22Rv1 (cell line): ENCODE data around the gene PRDM16.
"Not testable (repeated sequence)": the region's sequence is repeated elsewhere in the genome, so short reads cannot be mapped to it uniquely, and the experiment has no call there.

ENCODE experiments used
- ZFX ChIP-seq: fragments of 450-650 bp; IDR thresholded peaks from 2 replicates; pipeline ENCODE4 v1.6.1; 2017; ENCODE audit warnings: antibody characterized with exemption, borderline replicate concordance
- TF ChIP-seq, protein P1 (sequence below): fragments of 450-650 bp; IDR thresholded peaks from 2 replicates; pipeline ENCODE4 v1.5.1; 2017; ENCODE audit warnings: mild to moderate bottlenecking

DNA sequence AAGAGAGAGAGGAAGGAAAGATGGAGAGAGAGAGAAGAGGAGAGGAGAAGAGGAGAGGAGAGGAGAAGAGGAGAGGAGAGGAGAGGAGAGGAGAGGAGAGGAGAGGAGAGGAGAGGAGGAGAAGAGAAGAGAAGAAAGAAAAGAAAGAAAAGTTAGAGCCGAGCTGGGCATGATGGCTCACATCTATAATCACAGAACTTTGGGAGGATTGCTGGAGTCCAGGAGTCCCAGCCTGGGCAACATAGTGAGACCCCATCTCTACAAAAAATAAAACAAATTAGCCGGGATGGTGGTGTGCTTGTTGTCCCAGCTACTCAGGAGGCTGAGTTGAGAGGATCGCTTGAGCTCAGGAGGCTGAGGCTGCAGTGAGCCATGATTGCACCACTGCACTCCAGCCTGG, 171.0 kb downstream of the PRDM16 start:
- TF ChIP-seq, protein P1, sequence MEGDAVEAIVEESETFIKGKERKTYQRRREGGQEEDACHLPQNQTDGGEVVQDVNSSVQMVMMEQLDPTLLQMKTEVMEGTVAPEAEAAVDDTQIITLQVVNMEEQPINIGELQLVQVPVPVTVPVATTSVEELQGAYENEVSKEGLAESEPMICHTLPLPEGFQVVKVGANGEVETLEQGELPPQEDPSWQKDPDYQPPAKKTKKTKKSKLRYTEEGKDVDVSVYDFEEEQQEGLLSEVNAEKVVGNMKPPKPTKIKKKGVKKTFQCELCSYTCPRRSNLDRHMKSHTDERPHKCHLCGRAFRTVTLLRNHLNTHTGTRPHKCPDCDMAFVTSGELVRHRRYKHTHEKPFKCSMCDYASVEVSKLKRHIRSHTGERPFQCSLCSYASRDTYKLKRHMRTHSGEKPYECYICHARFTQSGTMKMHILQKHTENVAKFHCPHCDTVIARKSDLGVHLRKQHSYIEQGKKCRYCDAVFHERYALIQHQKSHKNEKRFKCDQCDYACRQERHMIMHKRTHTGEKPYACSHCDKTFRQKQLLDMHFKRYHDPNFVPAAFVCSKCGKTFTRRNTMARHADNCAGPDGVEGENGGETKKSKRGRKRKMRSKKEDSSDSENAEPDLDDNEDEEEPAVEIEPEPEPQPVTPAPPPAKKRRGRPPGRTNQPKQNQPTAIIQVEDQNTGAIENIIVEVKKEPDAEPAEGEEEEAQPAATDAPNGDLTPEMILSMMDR: not testable (repeated sequence)
- not testable (repeated sequence) for TF ChIP-seq ZFX
